Muscle layer of colon (tissue), 2 donors: ENCODE measurements around the gene CSF1R.

ENCODE experiments used
- H3K27ac ChIP-seq: one replicate; pipeline ENCODE4 v1.7.0; 2013; ENCODE audit warnings: low read depth, mild to moderate bottlenecking, low read length, moderate library complexity
- H3K27me3 ChIP-seq, 2 donors: one replicate each; pipeline ENCODE4 v1.7.0; 2013; ENCODE audit warnings: low read length in 2 of 2, mild to moderate bottlenecking in 2 of 2; ENCODE audit not compliant: insufficient read depth in 2 of 2, control insufficient read depth in 1 of 2
- H3K36me3 ChIP-seq: one replicate; pipeline ENCODE4 v1.7.0; 2013; ENCODE audit warnings: mild to moderate bottlenecking, low read length; ENCODE audit not compliant: insufficient read depth
- H3K4me1 ChIP-seq: one replicate; pipeline ENCODE4 v1.7.0; 2013; ENCODE audit warnings: mild to moderate bottlenecking, low read length; ENCODE audit not compliant: insufficient read depth
- H3K4me3 ChIP-seq, 2 donors: one replicate each; pipeline ENCODE4 v1.7.0; 2013; ENCODE audit warnings: low read length in 2 of 2, low read depth in 1 of 2, mild to moderate bottlenecking in 1 of 2, moderate library complexity in 1 of 2
- H3K9ac ChIP-seq: one replicate; pipeline ENCODE4 v1.7.0; 2013; ENCODE audit warnings: low read length
- H3K9me3 ChIP-seq: one replicate; pipeline ENCODE4 v1.7.0; 2013; ENCODE audit warnings: mild to moderate bottlenecking, low read length
- donor health status: abdominal sarcoma.
- donor health status: Adenocarcinoma of cecum.

The CSF1R gene

DNA sequence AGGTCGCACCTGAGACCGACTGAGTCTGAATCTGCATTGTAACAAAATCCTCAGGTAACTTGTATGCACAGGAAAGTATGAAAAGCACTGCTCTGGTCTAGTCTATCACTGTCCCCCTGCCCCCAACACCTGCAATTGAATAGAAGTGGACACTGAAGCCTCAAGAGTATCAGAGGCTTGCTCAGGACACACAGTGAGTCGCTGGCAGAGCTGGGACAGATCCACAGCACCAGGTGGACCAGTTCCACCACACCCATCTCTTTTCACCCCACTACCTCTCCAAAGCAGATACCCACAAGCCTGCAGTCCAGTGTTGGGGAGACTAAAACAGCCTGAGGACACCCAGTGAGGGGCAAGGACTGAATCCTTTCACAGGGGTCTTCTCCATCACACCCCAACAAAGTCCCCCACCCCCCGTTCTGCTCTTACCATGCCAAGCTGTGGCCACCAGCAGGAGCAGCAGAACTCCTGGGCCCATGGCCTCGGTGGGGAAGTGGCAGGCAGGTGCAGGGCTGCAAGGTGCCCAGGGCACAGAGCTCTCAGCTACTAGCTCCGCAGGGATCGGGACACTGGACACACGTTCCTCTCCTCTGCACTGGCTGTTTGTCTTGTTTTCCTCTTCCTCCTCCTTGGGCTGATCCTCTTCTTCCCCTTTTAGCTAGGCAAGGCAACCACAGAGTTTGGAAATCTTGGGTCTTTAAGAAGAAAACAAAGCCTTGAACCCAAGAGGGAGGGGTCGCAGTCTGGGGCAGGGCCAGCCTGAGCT is at the start of gene CSF1R:
Gene CSF1R (minus strand): TSS at position 605 of the 766 bp plus-strand sequence. CDS start 127 bp downstream, at position 478.
- Histone ChIP-seq H3K4me3 (no peak within 1 kb of the TSS), H3K27me3 (no peaks in the 10 kb centered on the region), H3K27ac (no peak within 1 kb of the TSS), H3K9ac (no peak within 1 kb of the TSS), H3K36me3 (no peaks in the 10 kb centered on the region), H3K4me1 (no peaks in the 10 kb centered on the region), H3K9me3 (no peaks in the 10 kb centered on the region)

DNA sequence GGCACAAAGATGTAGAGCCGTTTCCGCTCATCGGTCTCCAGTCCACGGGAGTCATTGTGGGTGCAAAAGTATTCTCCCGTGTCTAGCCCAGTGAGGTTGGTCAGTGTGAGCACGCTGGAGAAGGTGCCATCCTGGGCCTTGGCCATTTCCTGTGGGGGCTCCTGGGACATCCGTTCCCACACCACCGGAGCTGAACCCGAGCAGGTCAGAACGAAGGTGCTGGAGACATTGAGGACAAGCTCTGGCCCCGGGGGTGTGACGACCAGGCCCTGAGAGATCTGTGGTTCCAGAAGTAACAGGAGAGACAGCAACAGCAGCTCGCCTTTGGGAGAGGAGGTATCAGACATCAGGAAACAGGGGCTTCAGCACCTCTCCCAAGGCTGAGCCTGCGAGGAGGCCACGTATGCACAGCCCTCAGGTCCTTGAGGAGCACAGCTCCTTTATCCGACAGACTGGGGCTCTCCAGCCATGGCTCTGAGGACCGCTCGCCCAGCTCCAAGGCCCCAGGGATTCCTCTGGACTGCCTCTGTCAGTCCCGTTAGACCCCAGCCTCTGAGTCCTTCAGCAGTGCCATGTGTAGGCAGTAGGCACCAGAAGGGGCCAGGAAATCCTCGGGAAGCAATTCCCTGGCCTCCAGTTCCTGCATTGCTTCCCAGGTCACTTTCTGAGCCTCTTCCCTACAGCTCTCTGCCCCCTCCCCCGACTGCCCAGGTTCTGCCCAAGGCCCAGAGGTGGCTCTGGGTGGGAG is 49.4 kb upstream of the CSF1R start:
- Histone ChIP-seq H3K27me3 (no peaks in the 10 kb centered on the region), H3K9ac (no peak overlapping the region), H3K4me3 (no peak overlapping the region), H3K36me3 (peaks cover 21% of the 10 kb centered on the region), H3K27ac (no peak overlapping the region), H3K9me3 (no peaks in the 10 kb centered on the region), H3K4me1 (peaks cover 58% of the 10 kb centered on the region)

DNA sequence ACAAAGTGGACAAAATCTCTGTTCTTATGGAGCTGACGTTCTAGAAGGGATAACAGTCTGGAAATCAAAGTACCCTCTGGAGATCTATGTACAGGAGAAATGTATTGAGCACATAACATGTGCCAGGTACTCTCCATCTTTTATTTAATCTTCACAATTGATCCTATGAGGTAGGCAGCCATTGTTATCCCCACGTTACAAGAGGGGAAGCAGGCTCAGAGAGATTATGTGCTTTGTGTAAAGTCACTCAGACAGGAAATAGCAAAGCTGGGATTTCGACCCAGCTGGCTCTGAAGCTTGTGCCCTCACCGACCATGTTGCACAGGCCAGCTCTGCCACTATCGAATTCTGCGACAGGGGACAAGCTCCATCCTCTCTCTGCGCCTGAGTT is 47.8 kb upstream of the CSF1R start:
- H3K27ac ChIP-seq: no peak overlapping the region
- no peak overlapping the region for H3K9ac ChIP-seq
- no peaks in the 10 kb centered on the region for H3K27me3 ChIP-seq
- no peaks in the 10 kb centered on the region for H3K9me3 ChIP-seq
- peaks cover 25% of the 10 kb centered on the region for H3K36me3 ChIP-seq
- H3K4me3 ChIP-seq: no peak overlapping the region
- peaks cover 58% of the 10 kb centered on the region for H3K4me1 ChIP-seq

DNA sequence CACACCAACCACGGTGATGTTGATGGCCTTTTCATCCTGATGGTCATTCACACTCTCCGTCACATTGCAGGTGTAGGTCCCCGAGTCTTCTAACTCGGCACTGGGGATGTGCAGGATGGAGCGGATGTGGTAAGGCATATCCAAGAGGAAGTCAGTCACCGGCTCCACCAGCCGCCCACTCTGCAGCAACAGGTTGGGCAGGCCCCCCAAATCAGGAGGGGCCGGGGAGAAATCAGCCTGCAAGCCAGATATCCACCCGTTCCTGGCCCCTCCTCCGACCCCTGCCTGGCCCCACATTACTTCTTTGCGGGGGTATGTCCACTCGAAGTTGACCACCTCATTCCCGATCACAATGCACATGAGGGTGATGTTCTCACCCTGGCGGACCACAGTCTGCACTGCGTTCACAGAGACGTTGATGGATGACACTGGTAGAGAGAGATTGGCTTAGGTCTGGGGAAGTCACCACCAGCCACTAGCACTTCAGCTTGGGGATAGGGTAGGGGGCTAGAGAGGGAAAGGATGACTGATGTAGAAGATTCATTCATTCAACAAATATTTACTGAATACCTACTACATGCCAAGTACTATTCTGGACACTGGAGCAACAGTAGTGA is 47.3 kb upstream of the CSF1R start:
- Histone ChIP-seq H3K9ac (no peak overlapping the region), H3K36me3 (peaks cover 30% of the 10 kb centered on the region), H3K27ac (no peak overlapping the region), H3K4me1 (peaks cover 53% of the 10 kb centered on the region), H3K9me3 (no peaks in the 10 kb centered on the region), H3K4me3 (no peak overlapping the region), H3K27me3 (no peaks in the 10 kb centered on the region)

DNA sequence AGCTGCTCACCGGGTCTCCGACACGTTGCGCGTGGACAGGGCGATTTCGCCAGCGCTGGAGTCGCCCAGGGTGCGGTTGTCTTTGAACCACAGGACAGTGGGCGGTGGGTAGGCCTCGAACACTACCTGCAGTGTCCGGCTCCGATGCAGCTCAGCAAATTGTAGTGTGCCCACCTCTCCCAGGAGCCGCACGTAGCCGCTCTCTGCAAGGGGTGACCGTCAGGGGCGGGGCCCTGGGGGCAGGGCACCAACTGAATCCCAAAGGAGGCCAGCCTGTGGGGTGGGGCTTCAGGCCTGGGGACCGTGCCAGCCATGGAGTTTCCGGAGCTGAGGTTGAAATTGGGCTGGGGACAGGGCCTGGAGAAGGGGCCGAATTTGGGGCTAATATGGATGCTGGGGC is 46.4 kb upstream of the CSF1R start:
- Histone ChIP-seq H3K27ac (no peak overlapping the region), H3K9ac (no peak overlapping the region)

DNA sequence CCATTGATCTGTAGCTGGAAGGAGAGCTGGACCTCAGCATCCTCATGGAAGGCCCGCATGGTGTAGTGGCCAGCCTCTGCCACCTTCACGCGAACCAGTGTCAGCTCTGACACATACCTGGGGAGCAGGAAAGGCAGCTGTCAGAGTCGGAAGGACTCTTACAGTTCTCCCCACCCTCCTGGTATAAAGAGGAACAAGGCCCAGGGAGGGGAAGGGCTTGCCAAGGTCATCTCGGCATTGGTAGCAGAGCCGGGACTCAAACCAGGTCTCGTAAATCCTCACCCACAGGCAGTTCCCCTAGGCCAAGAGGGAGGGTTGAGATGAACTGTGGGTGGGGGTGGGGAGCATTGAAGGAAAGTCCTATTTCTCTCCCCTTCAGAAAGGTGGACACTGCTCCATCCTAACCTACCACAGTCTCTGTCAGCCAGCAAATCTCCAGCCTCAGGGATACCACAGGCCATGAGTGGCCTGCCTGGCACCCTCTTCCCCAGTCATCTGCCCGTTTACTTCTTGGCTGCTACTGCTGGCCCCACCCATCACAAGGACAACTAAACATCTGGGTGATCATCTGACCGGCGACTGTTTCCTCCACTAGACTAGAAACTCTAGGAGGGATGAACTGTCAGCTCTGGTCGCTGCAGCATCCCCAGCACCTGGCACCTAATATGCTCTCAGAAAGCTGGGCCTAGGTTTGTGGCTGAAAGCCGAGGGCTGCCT is 45.8 kb upstream of the CSF1R start:
- Histone ChIP-seq H3K4me1 (peaks cover 37% of the 10 kb centered on the region), H3K36me3 (peaks cover 37% of the 10 kb centered on the region), H3K9me3 (no peaks in the 10 kb centered on the region), H3K27me3 (no peaks in the 10 kb centered on the region), H3K27ac (no peak overlapping the region), H3K9ac (no peak overlapping the region), H3K4me3 (no peak overlapping the region)

More for the DNA sequence above, 46.4 kb upstream of the CSF1R start:
- no peaks in the 10 kb centered on the region for H3K9me3 ChIP-seq
- H3K27me3 ChIP-seq: no peaks in the 10 kb centered on the region
- H3K4me1 ChIP-seq: peaks cover 43% of the 10 kb centered on the region
- H3K36me3 ChIP-seq: peaks cover 37% of the 10 kb centered on the region
- no peak overlapping the region for H3K4me3 ChIP-seq

DNA sequence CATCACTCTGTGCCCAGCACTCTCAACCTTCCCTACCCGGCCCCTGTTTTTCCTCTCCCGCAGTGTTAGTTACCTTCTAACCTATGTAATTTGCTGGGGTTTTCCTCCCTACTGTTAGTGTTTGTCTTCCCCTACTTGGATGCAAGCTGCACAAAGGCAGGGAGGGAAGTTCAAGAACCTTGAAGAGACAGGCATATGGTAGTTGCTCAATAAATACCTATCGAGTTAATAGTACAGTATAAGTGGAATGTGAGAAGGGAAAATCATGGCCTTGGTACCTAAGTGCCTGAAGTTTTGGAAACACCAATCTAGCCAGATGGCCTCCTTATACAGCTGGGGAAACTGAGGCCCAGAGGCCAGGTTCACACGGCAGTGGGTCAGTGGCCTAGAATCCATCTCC is 45.1 kb upstream of the CSF1R start:
- peaks cover 30% of the 10 kb centered on the region for H3K4me1 ChIP-seq
- peaks cover 37% of the 10 kb centered on the region for H3K36me3 ChIP-seq
- H3K9me3 ChIP-seq: no peaks in the 10 kb centered on the region
- H3K4me3 ChIP-seq: no peak overlapping the region
- no peak overlapping the region for H3K27ac ChIP-seq
- H3K27me3 ChIP-seq: no peaks in the 10 kb centered on the region
- H3K9ac ChIP-seq: no peak overlapping the region

DNA sequence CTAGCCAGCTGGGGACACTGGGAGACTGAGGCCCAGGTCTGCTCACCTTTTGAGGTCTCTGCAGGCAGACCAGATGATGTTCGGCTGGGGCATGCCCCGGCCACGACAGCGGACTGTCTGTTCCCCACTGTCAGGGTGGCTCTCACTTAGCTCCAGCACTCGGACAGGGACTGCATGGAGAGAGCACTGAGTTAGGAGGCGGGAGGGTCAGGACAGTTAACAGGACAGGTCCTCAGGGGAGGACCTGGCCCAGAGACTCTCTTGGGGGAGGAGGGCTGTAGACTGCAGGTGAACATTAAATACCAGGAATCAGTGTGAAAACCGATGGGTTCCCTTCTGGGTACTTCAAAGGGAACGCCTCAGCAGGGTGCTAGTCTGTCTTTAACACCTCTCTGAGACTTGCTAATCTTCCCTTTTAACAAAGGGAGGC is 44.2 kb upstream of the CSF1R start:
- H3K36me3 ChIP-seq: peaks cover 34% of the 10 kb centered on the region
- H3K27me3 ChIP-seq: no peaks in the 10 kb centered on the region
- no peak overlapping the region for H3K27ac ChIP-seq
- no peaks in the 10 kb centered on the region for H3K9me3 ChIP-seq
- H3K4me1 ChIP-seq: peaks cover 30% of the 10 kb centered on the region
- no peak overlapping the region for H3K9ac ChIP-seq
- no peak overlapping the region for H3K4me3 ChIP-seq

DNA sequence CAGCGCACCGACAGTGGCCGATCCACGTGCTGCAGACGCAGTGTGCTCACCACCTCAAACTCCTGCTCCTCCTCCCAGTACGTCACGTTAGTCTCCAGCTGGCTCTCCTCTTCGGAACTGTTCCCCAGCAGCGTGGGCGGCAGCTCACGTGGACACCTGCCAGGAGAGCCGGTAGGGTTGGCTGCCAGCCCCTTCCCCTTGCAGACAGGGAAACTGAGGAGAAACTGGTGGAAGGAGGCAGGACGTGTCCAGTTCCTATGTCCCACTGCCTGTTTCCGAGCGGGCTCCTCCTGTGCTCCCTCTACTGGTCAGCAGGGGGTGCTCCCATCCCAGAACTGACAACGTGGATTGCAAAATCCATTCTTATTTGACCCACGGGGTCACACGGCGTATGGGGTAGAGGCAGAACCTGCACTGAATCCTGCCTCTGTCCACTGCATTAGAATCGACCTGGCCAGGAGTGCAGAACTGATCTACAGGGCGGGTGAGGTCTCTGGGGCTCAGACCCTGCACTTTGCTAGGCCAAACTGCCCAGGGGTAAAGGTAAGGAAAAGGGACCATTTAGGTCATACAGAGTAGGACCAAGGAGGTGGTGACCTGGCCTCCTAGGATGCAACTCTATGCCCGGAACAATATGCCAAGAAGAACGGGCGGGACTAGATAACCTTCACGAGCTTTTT is 43.6 kb upstream of the CSF1R start:
- H3K4me3 ChIP-seq: peak overlapping the region in 1 of 2 donors; percentile 5

DNA sequence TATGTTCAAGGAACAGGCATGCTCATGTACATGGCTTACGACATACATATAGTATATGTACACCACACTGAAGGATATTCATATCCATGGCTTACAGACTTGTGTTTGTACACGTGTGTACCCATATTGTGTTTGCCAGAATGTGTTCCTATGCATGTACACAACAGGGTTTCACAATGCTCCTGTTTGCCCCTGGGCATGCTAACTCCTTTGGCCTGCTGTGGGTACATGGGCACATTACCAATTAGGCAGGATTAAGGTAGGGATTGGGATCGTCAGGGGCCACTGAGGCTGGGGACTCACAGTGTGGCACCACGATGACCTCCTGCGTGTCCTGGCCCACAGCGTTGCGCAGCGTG is 43.1 kb upstream of the CSF1R start:
- Histone ChIP-seq H3K27me3 (no peaks in the 10 kb centered on the region), H3K27ac (no peak overlapping the region), H3K4me1 (peaks cover 30% of the 10 kb centered on the region), H3K4me3 (no peak overlapping the region), H3K9ac (no peak overlapping the region), H3K9me3 (no peaks in the 10 kb centered on the region), H3K36me3 (peaks cover 33% of the 10 kb centered on the region)

More for the DNA sequence above, 43.6 kb upstream of the CSF1R start:
- Histone ChIP-seq H3K9me3 (no peaks in the 10 kb centered on the region), H3K9ac (no peak overlapping the region), H3K27me3 (no peaks in the 10 kb centered on the region), H3K36me3 (peaks cover 33% of the 10 kb centered on the region), H3K4me1 (peaks cover 30% of the 10 kb centered on the region), H3K27ac (no peak overlapping the region)

DNA sequence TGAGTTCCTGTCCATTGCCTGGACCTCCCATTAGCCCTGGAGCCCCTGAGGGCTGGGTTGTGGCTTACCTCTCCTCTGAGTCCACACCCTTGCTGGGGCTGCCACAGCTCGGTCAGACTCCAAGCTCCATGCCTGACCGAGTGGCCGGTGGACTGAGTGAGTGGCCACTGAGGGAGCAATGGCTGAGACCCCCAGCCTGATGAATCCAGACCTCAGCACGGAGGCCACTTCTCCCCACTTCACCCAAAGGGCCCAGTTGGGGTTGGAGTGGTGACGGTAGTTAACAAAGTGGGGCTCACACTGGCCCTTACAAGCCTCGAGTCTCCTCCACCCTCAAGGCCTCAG is 40.5 kb upstream of the CSF1R start:
- Histone ChIP-seq H3K4me1 (peaks cover 17% of the 10 kb centered on the region), H3K36me3 (peaks cover 27% of the 10 kb centered on the region), H3K9ac (no peak overlapping the region), H3K27me3 (no peaks in the 10 kb centered on the region), H3K27ac (no peak overlapping the region), H3K9me3 (no peaks in the 10 kb centered on the region), H3K4me3 (no peak overlapping the region)
